Retina (tissue), 1 donor: ENCODE data around the gene FOXE3.

ENCODE experiments used
- DNase-seq: peaks from one replicate; pipeline ENCODE4 v3.0.0-alpha.2; 2016

The FOXE3 gene

DNA sequence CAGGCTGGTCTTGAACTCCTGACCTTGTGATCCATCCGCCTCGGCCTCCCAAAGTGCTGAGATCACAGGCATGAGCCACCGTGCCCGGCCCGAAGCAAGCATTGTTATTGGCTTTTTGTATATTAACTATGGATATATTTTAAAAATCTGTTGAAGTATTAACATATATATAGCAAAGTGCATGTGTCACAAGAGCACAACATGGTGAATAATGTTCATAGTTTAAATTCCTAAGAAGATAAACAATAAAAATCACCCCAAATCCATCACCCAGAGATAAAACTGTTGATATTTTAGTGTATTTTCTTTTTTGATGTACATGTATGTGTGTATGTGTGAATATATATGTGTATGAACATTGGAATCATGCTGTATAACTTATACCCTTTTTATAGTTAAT is 9.1 kb upstream of the FOXE3 start:
- DNase-seq = no peak

DNA sequence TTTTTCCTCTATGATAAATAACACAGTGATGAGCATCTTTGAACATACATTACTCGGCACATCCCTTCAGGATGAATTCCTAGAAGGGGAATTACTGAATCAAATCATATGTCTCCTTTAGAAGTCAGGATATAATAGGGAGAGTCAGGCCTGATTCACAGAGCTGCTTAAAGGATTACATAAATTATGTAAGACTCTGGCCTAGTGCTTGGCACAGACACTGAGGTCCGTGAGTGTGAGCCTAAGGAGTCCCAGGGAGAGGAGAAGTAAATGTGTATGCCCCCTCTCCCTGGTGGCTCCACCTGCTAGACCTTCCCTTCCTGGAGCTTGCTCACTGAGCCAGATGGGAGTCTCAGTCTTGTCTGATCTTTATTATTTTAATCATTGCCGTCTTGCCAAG is 8.6 kb upstream of the FOXE3 start:
- no peak for DNase-seq

DNA sequence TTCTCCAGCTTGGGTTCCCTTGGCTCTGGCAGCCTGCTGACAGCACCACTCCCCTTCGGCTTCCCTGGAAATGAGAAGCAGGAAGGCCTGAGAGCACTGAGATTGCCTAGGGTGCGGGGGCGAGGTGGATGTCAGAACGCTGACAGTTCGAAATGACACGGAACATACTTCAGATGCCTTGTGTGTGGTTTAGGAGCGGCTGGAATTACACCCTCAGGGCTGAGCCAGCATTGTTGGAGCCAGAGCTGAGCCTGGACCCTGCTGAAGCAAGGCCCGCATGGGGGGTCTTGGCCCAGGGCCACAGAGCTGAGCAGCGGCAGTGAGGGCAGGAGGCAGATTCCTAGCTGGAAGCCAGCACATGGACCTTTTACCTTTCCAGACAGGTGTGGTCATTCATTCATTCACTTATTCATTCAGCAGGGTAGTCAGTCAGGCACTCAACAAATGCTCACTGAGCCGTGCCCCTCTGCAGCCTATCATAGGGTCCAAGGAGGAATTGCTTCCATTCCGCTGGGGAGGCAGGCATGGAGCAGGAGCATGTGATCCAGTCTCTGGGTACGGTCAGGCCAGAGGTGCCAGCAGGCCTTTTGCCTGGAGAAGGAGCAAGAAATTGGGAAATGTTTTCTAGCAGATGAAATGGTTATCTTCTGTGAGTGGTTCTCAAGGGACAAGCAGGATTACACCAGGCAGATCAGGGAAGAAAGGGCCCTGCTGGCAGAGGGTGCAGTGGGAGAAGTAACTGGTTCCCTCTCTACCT is 6.6 kb upstream of the FOXE3 start:
- no peak for DNase-seq

DNA sequence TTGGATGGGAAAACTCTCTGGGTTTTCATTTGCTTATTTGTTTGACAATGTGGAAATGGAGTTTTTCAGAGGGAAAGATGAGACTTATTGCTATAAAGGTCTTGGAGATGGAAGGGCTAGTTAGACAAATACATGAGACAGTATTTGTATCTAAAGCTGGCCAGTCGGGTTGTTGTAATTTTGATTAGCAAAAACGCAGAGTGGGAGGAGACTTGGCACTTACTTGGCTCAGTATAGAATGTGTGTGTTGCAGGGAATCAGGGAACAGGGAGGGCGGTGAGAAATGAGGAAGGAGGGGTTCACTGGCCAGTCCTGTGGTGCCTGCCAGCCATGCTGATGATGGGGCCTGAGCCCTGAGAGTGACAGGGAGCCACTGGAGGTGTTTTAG is 6.0 kb upstream of the FOXE3 start:
- DNase-seq = no peak

DNA sequence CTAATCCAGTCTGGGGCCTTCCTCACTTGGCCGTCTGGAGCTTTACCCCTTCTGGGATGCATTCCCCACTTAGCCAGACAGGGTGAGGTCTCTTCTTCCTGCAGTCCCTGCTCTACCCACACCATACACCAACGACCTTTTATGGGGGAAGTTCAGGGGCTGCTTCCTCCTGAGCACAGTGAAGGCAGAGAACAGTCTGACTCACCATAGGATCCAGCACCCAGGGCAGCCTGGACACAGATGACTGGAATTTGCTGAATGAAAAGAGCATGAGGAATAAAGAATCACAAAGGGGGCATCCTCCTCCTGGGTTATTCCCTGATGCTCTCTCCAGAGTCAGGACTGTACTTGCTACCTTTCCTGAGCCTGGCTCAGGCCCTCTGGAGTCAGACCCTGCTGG is 4.6 kb upstream of the FOXE3 start:
- no peak for DNase-seq

DNA sequence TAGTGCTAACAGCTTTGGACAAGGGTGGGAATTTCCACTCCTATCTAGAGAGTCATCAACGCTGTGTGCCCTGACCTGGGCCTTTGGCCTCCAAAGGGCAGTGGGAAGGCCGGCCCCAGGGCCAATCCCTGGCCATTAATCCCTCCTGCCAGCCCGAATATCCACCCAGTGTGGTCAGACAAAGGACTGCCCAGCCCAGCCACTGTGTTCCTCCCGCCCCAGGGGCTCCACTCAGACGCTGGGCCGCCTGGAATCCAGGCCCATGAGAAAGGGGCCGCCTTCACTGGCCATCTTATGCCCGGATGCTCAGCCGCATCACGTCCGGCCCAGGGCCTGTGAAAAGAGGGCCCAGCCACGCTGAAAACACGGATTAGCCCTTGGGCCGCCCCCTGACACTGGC is 3.6 kb upstream of the FOXE3 start:
- DNase-seq = no peak

DNA sequence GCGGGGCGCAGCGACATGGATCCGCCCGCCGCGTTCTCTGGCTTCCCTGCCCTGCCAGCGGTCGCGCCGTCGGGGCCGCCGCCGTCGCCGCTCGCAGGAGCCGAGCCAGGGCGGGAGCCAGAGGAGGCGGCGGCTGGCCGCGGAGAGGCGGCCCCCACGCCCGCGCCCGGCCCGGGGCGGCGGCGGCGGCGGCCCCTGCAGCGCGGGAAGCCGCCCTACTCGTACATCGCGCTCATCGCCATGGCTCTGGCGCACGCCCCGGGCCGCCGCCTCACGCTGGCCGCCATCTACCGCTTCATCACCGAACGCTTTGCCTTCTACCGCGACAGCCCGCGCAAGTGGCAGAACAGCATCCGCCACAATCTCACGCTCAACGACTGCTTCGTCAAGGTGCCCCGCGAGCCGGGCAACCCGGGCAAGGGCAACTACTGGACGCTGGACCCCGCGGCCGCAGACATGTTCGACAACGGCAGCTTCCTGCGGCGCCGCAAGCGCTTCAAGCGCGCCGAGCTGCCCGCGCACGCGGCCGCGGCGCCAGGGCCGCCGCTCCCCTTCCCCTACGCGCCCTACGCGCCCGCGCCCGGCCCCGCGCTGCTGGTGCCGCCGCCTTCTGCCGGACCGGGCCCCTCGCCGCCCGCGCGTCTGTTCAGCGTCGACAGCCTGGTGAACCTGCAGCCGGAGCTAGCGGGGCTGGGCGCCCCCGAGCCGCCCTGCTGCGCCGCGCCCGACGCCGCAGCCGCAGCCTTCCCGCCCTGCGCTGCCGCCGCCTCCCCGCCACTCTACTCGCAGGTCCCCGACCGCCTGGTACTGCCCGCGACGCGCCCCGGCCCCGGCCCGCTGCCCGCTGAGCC is 459 bp downstream of the FOXE3 start:
- peak; percentile 71 for DNase-seq

DNA sequence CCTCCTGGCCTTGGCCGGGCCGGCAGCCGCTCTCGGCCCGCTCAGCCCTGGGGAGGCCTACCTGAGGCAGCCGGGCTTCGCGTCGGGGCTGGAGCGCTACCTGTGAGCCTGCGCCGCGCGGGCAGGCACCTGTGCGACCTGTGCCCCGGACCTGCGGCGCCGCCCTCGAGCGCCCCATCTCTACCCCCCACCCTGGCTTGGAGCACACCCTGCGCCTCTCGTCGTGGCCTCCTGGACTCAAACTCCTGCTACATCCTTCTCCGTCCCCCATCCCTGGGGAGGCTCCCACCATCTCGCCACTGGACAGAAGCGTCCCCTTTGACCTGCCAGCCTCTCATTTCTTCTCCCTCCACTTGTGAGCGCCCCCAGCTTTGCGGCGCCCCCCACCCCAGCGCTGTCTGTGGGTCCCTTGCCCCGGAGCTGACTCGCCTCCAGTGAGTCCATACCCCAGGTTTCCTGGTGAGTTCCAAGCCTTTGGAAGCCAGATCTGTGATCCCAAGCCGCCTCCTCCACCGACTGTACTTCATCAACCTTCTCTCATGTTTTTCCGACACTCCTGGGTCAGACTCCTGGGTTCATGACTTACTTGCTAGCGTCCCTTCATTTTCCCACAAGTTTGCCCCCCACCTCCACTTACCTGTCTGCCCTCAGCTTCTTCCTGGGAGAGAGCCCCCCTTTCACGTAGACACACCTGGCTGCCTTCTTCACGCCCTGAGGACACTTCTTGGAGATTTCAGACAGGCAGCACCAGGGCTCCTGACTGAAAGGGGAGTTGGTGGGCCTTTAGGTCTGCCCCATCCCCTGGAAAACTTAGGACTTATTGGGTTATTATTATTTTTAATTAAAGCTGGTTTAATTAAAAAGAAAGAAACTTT is 1.3 kb downstream of the FOXE3 start:
- DNase-seq = no peak

DNA sequence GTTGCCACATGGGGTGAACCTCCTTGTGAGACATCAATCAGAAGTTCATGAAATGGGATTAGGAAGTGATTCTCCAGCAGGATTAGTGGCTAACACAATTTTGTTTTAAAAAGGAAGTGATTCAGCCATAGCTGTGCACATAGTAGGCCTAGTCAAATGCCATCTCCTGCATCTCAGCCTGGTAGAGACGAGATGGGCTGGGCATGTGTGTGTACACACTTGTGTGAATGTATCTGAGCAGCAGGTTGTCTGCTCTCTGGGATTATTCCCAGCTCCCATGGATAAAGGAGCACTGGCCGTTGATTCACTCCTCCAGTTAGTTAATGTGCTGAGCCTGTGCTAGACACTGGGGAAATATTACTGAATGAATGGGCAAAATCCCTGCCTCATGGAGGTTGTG is 2.0 kb downstream of the FOXE3 start:
- DNase-seq = no peak

DNA sequence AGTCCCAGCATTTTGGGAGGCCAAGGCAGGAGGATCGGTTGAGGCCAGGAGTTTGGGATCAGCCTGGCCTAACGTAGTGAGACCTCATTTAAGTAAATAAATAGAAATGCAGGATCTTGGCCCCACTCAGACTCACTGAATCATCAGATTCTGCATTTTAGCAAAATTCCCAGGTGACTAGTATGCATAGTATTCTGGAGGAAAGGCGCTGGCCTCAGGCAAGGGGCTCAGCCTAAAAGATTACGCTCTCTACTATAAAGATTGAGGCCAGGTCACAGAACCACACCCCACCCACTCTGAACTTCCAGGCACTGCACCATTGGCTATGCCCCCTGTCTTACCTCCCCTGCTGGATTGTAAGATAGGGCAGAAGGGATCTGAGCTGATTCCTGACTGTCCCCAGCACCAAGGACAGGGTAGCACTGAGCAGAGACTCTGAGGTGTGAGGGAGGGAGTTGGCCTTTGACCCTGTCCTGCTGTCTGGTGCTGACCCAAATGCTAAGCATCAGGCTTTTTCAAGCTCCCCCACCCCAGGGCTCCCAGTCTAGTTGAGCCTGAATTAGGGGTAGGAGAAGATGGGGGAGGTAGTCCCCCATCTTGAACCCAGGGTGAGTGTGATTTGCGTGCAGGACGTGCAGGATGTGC is 2.7 kb downstream of the FOXE3 start:
- no peak for DNase-seq

DNA sequence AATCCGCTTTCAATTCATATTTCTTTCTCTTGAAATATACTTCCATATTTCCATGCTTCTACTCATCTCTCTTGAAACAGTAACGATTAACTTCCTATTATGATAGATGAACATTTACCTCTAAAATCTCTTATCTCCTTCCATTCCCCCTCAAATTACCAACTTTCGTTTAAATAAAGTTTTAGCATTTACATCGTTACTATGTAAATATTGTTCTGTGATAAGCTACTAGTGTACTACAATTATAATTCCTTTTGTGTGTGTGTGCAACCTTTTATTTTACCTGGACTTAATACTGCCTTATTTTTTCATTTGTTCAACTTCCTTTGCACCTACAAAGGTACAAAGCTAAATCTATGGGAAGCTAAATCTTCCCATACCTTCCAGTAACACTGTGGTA is 4.5 kb downstream of the FOXE3 start:
- no peak for DNase-seq

DNA sequence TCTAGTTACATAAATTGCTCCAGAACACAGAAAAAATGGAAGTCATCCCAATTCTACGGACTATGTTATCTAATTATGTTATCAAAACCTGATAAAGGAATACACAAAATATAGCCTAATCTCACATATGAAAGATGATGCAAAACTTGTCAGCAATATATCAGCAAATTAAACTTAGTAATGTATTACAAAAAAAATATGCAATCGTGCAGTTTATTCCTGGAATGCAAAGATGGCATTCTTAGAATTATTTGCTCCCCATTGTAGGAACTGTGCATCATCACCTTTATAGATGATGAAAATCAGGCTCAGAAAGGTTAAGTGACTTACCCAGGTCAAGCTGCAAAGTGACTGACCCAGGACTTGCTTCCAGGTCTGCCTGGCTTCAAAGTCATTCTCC is 7.8 kb downstream of the FOXE3 start:
- no peak for DNase-seq

DNA sequence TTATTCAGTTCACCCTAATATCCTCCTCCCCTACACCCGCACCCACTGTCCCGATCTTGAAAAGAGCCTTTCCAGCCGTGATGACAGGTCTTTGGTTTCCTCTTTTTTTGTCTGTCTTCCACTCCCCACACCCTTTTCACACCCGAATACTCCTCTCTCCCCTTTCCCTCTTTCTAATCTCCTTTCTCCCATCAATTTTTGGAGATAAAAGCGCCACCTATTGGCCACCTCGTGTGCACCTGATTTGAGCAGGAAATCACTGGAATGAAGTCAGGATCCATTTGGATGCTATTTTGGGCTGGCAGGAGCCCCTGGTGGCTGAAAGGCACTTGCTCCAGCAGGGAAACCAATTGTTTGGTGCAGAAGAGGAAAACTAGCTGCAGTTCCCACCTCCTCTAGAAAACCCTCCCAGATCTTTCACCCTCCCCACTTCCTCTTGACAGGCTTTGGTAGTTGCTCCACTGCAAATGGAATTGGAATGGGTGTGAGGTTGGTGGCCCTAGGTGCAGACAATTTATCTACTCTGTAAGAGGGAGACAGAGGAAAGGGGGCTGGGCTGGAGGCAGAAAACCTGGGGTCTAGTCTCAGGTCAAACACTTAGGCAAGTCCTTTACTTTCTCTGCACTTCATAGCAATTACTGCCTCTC is 8.4 kb downstream of the FOXE3 start:
- DNase-seq = peak; percentile 55

DNA sequence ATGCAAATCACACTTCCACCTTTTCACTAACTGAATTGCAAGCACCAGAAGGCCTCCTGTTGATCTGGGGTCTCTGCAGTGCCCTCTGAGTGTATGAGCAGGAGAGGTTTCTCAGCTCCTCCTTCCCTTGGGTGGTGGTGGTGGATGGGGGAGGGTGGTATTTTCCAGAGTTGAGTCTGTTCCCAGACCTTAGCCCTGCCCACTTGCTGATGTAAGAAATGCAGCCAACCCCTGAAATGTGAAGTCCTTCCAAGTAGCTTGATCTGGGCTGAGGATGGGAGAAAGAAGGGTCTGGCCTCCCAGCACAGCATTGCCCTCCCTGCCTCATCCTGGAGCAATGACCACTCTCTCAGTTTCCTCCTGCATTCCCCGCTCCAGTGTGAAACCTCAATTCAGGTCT is 15.4 kb downstream of the FOXE3 start:
- no peak for DNase-seq

DNA sequence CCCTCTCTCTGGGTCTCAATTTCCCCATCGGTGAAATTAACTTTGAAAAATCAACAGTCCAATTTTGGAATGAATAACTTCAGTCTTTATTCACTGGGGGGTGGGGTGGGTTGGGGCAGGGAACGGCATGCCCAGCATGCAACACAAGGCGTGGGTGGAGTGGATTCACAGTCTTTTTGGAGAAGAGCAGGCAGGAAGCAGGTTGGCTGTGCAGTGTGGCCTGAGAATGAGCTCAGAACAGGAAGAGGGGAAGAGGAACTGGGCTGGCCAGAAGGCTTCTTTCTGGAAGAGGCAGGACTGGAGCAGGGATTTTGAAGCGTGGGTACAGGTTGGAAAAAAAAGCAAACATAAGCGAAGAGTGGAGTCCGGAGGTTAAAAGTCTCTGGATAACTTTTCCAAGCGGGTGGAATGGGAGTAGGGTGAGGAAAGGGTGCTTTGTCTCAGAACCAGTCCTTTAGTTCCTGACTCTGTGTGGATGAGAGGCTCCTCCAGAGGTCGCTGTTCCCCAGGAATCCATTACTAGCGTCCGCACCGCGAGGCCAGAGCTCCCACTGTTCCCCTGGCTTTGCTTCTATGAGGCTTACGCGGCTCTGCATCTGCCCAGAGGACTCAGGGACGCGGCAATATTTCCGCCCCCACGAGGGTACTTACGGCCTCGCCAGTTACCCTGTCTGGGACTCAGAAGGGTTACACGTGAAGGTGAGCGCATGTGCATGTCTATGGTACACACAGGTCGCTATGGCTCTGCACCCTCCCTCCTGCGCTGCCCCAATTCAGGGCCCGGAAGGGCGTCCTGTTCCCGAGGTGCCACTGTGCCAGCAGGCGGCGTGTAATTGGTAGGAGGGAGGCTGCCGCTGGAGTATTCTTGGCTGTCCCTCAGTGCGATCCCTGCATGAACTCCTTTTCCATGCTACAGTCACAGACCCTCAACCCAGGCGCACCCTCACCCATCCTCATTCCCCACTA is 16.3 kb downstream of the FOXE3 start:
- peak; percentile 90 for DNase-seq

DNA sequence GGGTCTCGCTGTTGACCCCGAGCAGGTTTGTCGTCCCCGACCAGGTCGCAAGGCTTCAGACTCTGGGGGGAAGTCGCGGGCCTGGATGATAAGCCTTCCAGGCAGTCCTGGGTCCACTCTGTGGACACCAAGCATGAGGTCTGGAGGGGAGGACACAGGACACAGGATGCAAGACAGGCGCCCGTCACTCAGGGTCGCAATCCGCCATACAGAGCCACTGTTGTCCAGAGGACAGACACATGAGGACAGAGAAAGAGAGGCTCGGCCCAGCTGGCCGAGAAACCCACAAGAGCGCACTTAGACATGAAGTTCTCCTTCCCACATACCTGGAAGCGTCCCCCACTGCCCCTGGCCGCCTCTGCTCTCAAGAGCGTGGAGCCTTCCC is 16.9 kb downstream of the FOXE3 start:
- DNase-seq = no peak

DNA sequence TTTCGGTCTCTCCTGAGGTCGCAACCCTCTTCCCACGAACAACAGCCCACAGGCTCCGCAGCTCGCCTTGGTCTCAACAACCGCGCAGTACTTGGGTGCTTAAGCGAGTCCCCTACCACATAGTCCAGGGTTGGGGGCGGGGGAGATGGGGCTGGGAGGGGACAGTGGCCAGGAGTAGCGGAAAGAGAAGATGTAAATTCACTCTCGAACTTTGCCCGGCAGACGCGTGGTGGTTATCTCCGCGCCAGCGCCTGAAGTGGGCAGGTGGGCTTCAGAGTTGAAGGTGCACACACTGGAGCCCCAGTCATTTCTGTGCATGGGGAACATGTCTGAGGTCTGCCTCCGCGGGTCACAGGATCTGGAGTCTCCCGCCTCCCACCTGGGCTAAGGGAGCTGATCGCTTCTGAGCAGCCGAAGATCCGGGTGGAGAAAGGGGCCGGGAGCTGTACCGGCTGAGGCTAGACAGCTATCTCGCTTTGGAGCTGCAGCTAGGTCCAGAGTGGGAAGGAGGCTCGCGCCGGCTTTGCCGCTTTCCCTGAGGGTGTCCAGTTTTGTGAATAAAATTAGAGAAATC is 17.5 kb downstream of the FOXE3 start:
- no peak for DNase-seq

DNA sequence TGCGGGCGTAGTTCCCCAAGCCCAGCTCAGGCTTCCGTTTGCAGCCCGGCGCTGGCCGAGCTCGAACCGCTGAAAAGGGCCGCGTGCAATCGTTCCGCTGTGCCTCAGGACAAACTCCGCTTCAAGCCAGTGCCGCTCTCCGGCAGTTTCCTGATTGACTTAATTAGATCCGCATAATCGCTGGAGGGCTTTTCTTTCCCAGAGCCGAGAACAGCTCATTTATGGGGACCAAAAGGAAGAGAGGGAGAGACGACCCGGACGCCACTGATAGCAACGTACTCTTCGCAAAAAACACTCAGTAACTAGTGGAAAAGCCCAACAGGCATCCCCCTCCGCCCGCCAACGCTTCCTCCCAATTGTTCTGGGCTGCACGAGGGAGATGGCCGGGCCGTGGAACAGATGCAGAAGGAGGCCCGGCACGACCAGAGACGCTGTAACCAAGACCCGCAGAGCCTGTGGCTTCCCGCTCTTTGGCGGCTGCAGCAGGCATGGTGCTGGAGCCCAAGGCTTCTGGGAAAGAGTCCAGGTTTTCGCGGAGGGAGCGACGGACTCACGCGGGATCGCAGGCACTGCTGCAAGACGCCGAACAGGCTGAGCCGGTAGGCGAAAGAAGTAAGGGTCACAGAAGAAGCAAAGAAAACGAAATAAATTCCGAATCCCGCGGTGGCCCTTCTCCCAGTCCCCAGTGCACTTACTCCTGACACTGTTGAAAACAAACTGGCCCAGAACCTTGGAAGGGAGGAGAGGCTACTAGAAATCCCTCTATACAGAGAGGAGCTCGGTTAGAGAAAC is 18.2 kb downstream of the FOXE3 start:
- peak; percentile 81 for DNase-seq

DNA sequence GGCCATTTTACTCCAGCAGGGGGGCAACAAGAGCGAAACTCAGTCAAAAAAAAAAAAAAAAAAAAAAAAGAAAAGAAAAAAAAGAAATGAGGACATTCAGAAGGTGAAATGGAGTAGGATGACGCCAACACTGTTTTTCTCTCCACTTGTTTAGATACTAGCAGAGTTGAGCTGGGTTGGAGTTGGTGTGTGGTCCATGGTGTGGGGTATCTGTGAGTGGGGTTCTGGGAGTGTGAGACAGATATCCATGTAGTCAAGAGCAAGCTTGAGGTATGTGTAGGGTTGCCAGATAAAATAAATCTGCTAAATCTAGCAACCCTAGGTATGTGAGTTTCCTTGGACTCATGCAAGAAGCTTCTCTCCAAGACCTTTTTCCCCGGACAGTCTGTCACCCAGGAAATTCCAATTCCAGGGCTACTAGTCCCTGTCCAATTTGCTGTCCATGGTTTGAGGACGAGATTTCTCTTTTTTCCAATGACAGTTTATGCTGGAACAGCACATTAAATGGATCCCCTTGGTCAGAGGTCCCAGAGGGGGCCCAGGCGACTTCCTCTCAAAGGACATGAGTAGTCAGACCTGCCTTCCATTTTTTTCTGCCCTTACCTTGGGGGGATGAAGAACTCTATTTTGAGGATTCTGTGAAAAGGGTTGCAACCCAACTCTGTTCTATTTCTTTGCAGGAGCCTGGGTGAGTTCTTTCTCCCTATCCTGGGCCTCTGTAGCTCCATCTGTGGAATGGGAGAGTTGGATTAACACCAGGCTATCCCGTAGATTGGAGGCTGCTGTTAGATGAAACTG is 19.6 kb downstream of the FOXE3 start:
- no peak for DNase-seq
